CD4-positive, alpha-beta T cell treated with Interferon gamma for 1 hour (primary cell): ENCODE measurements around the gene NME9.

Source experiments
- DNase-seq: peaks from one replicate; pipeline ENCODE4 v3.0.0-alpha.2; 2020

Gene NME9

GRCh38 chr3:138332472-138333073 lies 2.9 kb upstream of the NME9 start:
- DNase-seq = no peak

- DNase-seq = no peak
Observed at GRCh38 chr3:138331143-138331894, 1.7 kb upstream of the NME9 start.

GRCh38 chr3:138329984-138330293 lies 288 bp upstream of the NME9 start:
- DNase-seq = no peak

GRCh38 chr3:138328341-138328740 lies 1.3 kb downstream of the NME9 start:
- no peak for DNase-seq

- no peak for DNase-seq
Observed at GRCh38 chr3:138327831-138328230, 1.8 kb downstream of the NME9 start.

GRCh38 chr3:138326866-138327595 lies 2.6 kb downstream of the NME9 start:
- no peak for DNase-seq

GRCh38 chr3:138325990-138326389 lies 3.7 kb downstream of the NME9 start:
- no peak for DNase-seq

GRCh38 chr3:138323971-138324370 lies 5.7 kb downstream of the NME9 start:
- no peak for DNase-seq

GRCh38 chr3:138317687-138318086 lies 12.0 kb downstream of the NME9 start:
- DNase-seq = no peak

- no peak for DNase-seq
Observed at GRCh38 chr3:138314751-138315150, 14.9 kb downstream of the NME9 start.

- DNase-seq = no peak
Observed at GRCh38 chr3:138310494-138310893, 19.2 kb downstream of the NME9 start.

GRCh38 chr3:138308783-138309182 lies 20.9 kb downstream of the NME9 start:
- no peak for DNase-seq

- DNase-seq = no peak
Observed at GRCh38 chr3:138307899-138308298, 21.8 kb downstream of the NME9 start.

- no peak for DNase-seq
Observed at GRCh38 chr3:138303474-138303873, 26.2 kb downstream of the NME9 start.

- no peak for DNase-seq
Observed at GRCh38 chr3:138300647-138301046, 29.0 kb downstream of the NME9 start.

GRCh38 chr3:138297876-138298275 lies 31.8 kb downstream of the NME9 start:
- no peak for DNase-seq

GRCh38 chr3:138297059-138297607 lies 32.5 kb downstream of the NME9 start:
- no peak for DNase-seq

- no peak for DNase-seq
Observed at GRCh38 chr3:138296639-138297038, 33.0 kb downstream of the NME9 start.

- no peak for DNase-seq
Observed at GRCh38 chr3:138289701-138290100, 40.0 kb downstream of the NME9 start.

GRCh38 chr3:138289260-138289659 lies 40.4 kb downstream of the NME9 start:
- no peak for DNase-seq

GRCh38 chr3:138284957-138285477 lies 44.6 kb downstream of the NME9 start:
- no peak for DNase-seq

GRCh38 chr3:138284079-138284478 lies 45.6 kb downstream of the NME9 start:
- no peak for DNase-seq

GRCh38 chr3:138282836-138283235 lies 46.8 kb downstream of the NME9 start:
- no peak for DNase-seq

GRCh38 chr3:138281561-138281960 lies 48.1 kb downstream of the NME9 start:
- DNase-seq = no peak
